GM21528 (cell line): Measurements from ENCODE around the gene ATP13A3.

Experiments used
- ATAC-seq: cut with Tn5 transposase; IDR thresholded peaks from one replicate; pipeline ENCODE4 v1.9.1; 2021; ENCODE audit warnings: mild to moderate bottlenecking, moderate library complexity; ENCODE audit not compliant: unreplicated experiment, low FRiP score

Gene ATP13A3

DNA sequence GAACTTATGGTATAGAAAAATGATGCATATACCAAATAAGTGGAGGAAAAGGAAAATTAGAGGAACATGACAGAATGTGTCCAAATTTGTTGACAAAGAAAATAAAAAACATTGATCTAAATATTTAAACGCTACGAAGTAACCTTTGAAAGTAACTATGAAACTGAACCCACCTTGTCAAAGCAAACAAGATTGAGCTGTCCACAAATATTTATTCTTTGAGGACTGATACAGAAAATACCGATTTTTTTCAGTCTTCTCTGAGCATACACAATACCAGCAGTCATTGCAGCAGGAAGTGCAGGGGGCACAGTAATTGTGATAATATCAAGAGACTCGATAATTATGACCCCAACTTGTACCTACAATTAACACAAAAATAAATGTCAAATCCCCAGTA is 40.0 kb downstream of the ATP13A3 start:
- no peak for ATAC-seq

GRCh38 chr3:194446172-194446571 is 40.6 kb downstream of the ATP13A3 start:
- ATAC-seq: no peak

GRCh38 chr3:194443901-194444300 is 42.9 kb downstream of the ATP13A3 start:
- ATAC-seq: no peak

DNA sequence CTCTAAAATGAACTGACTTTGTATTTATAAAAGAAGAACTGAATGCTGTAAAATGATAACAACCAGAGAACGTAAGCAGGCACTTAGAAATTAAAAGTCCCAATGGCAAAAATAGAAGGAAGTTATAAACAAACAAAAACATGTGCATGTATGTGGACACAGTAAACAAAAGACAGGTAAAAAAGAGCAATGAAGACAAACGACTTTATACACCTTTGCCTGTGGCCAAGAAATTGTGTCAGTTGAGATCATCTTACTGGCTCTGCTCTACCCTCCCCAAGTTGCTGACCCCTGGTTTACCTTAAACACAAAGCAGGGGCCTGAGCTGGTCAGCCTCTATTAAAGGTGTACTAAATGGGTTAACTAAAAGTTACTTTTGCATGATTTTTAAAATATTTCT is 46.0 kb downstream of the ATP13A3 start:
- ATAC-seq: no peak

- ATAC-seq: no peak
Measured at GRCh38 chr3:194439881-194440550, 46.8 kb downstream of the ATP13A3 start.

GRCh38 chr3:194434503-194434902 is 52.3 kb downstream of the ATP13A3 start:
- no peak for ATAC-seq

GRCh38 chr3:194431554-194431953 is 55.2 kb downstream of the ATP13A3 start:
- ATAC-seq: no peak

DNA sequence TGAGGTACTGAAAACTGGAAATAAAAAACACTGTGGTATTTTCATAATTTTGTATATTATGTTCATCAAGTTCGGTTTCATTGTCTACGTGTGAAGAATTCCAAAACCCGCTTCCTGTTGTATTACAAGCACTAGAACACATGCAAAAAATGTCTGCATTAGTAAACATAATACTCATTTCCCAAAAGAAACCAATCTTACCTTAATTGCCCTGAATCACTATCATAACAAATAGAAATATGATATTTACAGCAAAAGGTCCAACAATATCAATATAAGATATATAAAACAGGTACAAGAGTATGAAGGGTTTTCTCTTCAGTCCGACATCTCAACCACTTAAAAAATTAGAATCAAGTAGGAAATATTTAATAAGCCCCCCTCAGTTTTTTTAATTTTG is 61.4 kb downstream of the ATP13A3 start:
- ATAC-seq: no peak

DNA sequence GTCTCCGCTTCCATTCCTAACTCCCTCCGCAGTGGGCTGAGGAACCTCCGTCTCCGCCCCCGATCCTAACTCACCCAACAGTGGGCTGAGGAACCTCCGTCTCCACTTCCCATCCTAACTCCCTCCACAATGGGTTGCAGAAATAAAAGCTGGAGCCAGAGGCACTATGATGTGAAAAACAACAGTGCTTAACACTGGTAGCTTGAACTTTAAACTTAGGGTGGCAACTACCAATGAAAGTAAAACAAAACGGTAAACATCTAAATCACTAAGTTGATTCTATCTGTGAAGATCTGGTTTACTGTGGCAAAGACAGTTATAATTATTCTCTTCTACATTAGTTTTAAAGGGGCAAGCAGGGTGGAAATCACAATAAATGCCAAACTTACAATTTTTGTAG is 61.8 kb downstream of the ATP13A3 start:
- no peak for ATAC-seq

DNA sequence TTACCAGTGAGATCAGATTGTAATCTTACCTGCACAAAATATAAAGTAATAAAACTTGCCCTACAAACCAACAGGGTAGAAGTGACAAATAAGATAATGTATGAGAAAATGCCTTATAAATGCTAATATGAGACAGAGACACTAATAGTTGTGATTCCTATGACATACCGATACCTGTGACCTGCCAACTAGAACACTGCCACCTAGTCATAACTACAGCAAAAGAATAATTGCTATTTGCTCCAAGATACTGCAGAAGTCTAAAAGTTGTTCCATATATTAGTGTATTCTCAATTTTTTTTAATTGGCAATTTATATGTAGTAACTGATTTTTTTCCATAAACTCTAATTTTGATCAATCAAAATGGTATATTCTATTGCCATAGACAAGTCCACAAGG is 62.4 kb downstream of the ATP13A3 start:
- no peak for ATAC-seq

GRCh38 chr3:194423317-194423716 is 63.5 kb downstream of the ATP13A3 start:
- no peak for ATAC-seq

DNA sequence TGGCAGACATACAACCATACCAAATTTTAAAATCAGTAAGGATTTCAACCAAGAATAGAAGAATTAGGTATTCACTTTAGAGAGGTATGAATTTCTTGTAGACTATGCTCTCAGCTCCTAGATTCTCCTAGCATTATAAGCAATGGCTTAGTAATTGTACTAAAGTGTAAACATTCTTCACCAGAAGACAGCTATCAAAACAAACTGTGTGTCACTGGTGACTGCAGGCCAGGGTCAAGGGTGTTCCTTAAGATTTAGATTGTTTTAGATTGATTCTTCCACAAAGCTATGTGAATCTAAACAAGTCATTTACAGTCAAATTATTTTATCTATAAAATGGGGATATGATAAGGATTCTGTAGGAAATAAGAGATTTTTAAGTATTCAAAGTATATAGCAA is 64.6 kb downstream of the ATP13A3 start:
- ATAC-seq: no peak

- no peak for ATAC-seq
Measured at GRCh38 chr3:194418671-194419070, 68.1 kb downstream of the ATP13A3 start.

- ATAC-seq: no peak
Measured at GRCh38 chr3:194407423-194407822, 79.4 kb downstream of the ATP13A3 start.

DNA sequence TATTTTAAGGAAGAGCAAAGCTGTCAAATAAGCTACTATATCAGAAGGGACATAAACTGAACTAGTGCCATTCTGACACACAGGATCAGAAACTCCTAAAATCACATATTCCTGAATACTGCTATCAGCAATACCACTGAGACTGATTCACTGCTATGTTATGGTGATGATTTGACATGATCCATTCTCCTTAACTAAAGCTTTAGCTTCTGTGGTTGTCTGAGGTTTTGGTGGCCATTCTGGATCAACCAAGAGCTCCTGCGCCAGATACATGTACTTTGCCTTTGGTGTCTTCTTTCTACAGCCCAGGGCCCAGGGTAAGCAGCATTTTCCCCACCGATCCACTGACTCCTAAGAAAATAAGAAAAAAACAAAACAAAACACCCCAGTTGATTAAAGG is 81.0 kb downstream of the ATP13A3 start:
- no peak for ATAC-seq

DNA sequence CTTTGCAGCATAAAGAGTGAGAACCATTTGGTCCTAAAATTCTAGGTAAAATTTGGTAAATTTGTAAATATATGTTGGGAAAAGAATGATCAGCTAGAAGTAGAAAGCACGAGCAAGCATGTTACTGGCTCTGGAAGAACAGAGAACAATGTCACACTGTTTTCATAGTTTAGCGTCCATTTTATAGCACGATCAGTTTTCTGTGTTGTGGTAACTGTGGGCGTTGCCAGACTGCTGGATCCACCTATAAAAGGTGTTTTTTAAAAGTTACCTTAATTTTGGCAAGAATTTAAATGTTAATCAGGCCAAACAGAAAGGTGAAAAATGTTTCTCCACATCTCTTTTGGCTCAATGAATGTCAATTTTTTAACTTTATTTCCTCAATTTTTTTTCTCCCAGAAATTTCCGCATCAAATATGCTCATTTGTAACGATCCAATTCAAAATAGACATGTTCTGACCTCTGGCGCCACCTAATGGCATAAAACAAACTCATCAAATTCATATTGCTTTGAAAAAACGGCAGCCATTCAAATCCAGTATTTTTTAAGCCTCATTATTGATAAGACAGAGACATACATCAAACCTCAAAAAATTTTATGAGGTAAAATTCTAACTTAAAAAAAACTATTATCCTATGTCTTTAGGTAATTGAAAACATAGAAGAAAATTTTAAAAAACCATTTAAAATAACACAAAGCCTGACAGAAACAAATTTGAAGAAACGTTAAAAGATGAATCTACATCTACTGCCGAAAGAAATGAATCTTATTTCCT is 82.2 kb downstream of the ATP13A3 start:
- ATAC-seq: no peak

- no peak for ATAC-seq
Measured at GRCh38 chr3:194401868-194402329, 84.9 kb downstream of the ATP13A3 start.

GRCh38 chr3:194401346-194401745 is 85.5 kb downstream of the ATP13A3 start:
- no peak for ATAC-seq

GRCh38 chr3:194399874-194400411 is 86.9 kb downstream of the ATP13A3 start:
- ATAC-seq: no peak

GRCh38 chr3:194399166-194399565 is 87.6 kb downstream of the ATP13A3 start, which contains the start of gene GP5:
TSS of gene GP5 (minus strand) at chr3:194399266. CDS start at chr3:194398282, 984 bp downstream.
- ATAC-seq: no peak

GRCh38 chr3:194397757-194398312 is 89.0 kb downstream of the ATP13A3 start:
- ATAC-seq: no peak
